Measurements from ENCODE around the gene TNFAIP8.

The TNFAIP8 gene

GRCh38 chr5:119313658-119314605 lies 41.9 kb upstream of the TNFAIP8 start:
- no peak overlapping the region for H3K27ac ChIP-seq (ENCODE audit: low read depth, low read length)
- H3K27me3 ChIP-seq (ENCODE audit: control insufficient read depth, low read length), result no peaks in the 10 kb centered on the region
- no peak for TF ChIP-seq EZH2phosphoT487 (IDR thresholded peaks at IDR 0.05; ENCODE audit: borderline replicate concordance, low read length)
- TF ChIP-seq, protein P1, sequence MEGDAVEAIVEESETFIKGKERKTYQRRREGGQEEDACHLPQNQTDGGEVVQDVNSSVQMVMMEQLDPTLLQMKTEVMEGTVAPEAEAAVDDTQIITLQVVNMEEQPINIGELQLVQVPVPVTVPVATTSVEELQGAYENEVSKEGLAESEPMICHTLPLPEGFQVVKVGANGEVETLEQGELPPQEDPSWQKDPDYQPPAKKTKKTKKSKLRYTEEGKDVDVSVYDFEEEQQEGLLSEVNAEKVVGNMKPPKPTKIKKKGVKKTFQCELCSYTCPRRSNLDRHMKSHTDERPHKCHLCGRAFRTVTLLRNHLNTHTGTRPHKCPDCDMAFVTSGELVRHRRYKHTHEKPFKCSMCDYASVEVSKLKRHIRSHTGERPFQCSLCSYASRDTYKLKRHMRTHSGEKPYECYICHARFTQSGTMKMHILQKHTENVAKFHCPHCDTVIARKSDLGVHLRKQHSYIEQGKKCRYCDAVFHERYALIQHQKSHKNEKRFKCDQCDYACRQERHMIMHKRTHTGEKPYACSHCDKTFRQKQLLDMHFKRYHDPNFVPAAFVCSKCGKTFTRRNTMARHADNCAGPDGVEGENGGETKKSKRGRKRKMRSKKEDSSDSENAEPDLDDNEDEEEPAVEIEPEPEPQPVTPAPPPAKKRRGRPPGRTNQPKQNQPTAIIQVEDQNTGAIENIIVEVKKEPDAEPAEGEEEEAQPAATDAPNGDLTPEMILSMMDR (IDR thresholded peaks at IDR 0.05; ENCODE audit: low read depth, low read length, poor library complexity, severe bottlenecking), result no peak
- no peak overlapping the region for H3K4me3 ChIP-seq (ENCODE audit: low read length)
- H3K36me3 ChIP-seq (ENCODE audit: control insufficient read depth, low read length), result no peaks in the 10 kb centered on the region
- peaks cover 75% of the 10 kb centered on the region for H3K4me1 ChIP-seq (ENCODE audit: control insufficient read depth, low read length)
- H4K20me1 ChIP-seq (ENCODE audit: control insufficient read depth, insufficient read depth, low read depth, low read length), result no peaks in the 10 kb centered on the region
- no peaks in the 10 kb centered on the region for H3K9me2 ChIP-seq (replicated peaks; ENCODE audit: control insufficient read depth, low read length)
- peaks cover 9% of the 10 kb centered on the region for H3K79me2 ChIP-seq (ENCODE audit: control insufficient read depth, low read length)
- H3K4me2 ChIP-seq (ENCODE audit: low read length), result no peak overlapping the region
- no peaks in the 10 kb centered on the region for H3K9me3 ChIP-seq (ENCODE audit: control insufficient read depth, insufficient read depth, low read length)
- H3F3A ChIP-seq (ENCODE audit: control insufficient read depth, insufficient read depth), result peaks cover 7% of the 10 kb centered on the region

GRCh38 chr5:119315516-119315949 lies 40.3 kb upstream of the TNFAIP8 start:
- peaks cover 3% of the 10 kb centered on the region; the same call in 1 of the 2 replicates for H3K79me2 ChIP-seq (ENCODE audit: control insufficient read depth, low read length)
- peak overlapping the region; percentile 24 for H3K27ac ChIP-seq (ENCODE audit: low read depth, low read length)
- H4K20me1 ChIP-seq (ENCODE audit: control insufficient read depth, insufficient read depth, low read depth, low read length), result no peaks in the 10 kb centered on the region
- no peaks in the 10 kb centered on the region for H3K9me2 ChIP-seq (replicated peaks; ENCODE audit: control insufficient read depth, low read length)
- peaks cover 75% of the 10 kb centered on the region for H3K4me1 ChIP-seq (ENCODE audit: control insufficient read depth, low read length)
- peak overlapping the region; percentile 32 for H3K4me3 ChIP-seq (ENCODE audit: low read length)
- H3K4me2 ChIP-seq (ENCODE audit: low read length), result peak overlapping the region; percentile 50
- H3F3A ChIP-seq (ENCODE audit: control insufficient read depth, insufficient read depth), result peaks cover 3% of the 10 kb centered on the region
- no peak for TF ChIP-seq EZH2phosphoT487 (IDR thresholded peaks at IDR 0.05; ENCODE audit: borderline replicate concordance, low read length)
- TF ChIP-seq, protein P1 (IDR thresholded peaks at IDR 0.05; ENCODE audit: low read depth, low read length, poor library complexity, severe bottlenecking), result peak; percentile 71
- no peaks in the 10 kb centered on the region for H3K9me3 ChIP-seq (ENCODE audit: control insufficient read depth, insufficient read depth, low read length)
- no peaks in the 10 kb centered on the region for H3K27me3 ChIP-seq (ENCODE audit: control insufficient read depth, low read length)
- no peaks in the 10 kb centered on the region for H3K36me3 ChIP-seq (ENCODE audit: control insufficient read depth, low read length)

DNA sequence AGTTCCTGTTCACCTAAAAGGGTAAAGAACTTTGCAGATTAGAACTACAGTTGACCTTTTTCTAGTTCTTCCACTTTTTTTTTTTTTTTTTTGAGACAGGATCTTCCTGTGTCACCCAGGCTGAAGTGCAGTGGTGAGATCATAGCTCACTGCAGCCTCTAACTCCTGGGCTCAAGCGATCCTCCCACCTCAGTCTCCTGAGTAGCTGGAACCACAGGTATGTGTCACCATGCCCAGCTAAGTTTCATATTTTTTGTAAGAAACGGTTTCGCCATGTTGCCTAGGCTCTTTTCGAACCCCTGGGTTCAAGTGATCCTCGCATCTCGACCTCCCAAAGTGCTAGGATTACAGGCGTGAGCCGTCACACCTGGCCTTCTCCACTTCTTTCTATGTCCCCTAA lies 39.7 kb upstream of the TNFAIP8 start:
- Histone ChIP-seq H3K4me1 (ENCODE audit: control insufficient read depth, low read length) (peaks cover 77% of the 10 kb centered on the region), H3K9me3 (ENCODE audit: control insufficient read depth, insufficient read depth, low read length) (no peaks in the 10 kb centered on the region), H3K9me2 (replicated peaks; ENCODE audit: control insufficient read depth, low read length) (no peaks in the 10 kb centered on the region), H3K27me3 (ENCODE audit: control insufficient read depth, low read length) (no peaks in the 10 kb centered on the region), H3K4me3 (ENCODE audit: low read length) (no peak overlapping the region), H3K27ac (ENCODE audit: low read depth, low read length) (peak overlapping the region; percentile 24), H3K36me3 (ENCODE audit: control insufficient read depth, low read length) (no peaks in the 10 kb centered on the region), H3K4me2 (ENCODE audit: low read length) (peak overlapping the region; percentile 50), H3K79me2 (ENCODE audit: control insufficient read depth, low read length) (0 out of 2 replicates have a peak, but pooled peaks cover under 1% of the 10 kb centered on the region), H3F3A (ENCODE audit: control insufficient read depth, insufficient read depth) (peaks cover 3% of the 10 kb centered on the region), H4K20me1 (ENCODE audit: control insufficient read depth, insufficient read depth, low read depth, low read length) (no peaks in the 10 kb centered on the region)
- TF ChIP-seq EZH2phosphoT487 (IDR thresholded peaks at IDR 0.05; ENCODE audit: borderline replicate concordance, low read length), result no peak
- TF ChIP-seq, protein P1 (IDR thresholded peaks at IDR 0.05; ENCODE audit: low read depth, low read length, poor library complexity, severe bottlenecking), result no peak

Measured in DOHH2 (cell line).